Type B pancreatic cell (in vitro differentiated cells): Measurements from ENCODE around the gene CSTF3. TPM values are rescaled to one million over a fixed set of nuclear protein-coding genes. Genes with fewer than 3 reads are reported as not detected.
"Not testable (repeated sequence)": the region's sequence is repeated elsewhere in the genome, so short reads cannot be mapped to it uniquely, and the experiment has no call there.

ENCODE experiments used
- DNase-seq: peaks from one replicate; pipeline ENCODE4 v3.0.0; 2021; ENCODE audit warnings: mixed read lengths; ENCODE audit not compliant: unreplicated experiment; ENCODE audit errors: extremely low spot score
- H3K27ac Mint-ChIP-seq: 2 replicates; pipeline ENCODE4 v1.8.0; 2021; ENCODE audit warnings: mild to moderate bottlenecking, mixed read lengths
- H3K27me3 Mint-ChIP-seq: 2 replicates; pipeline ENCODE4 v1.8.0; 2021; ENCODE audit warnings: mixed read lengths
- H3K36me3 Mint-ChIP-seq: 2 replicates; pipeline ENCODE4 v1.8.0; 2021; ENCODE audit warnings: mixed read lengths
- H3K4me1 Mint-ChIP-seq: one replicate; pipeline ENCODE4 v1.8.0; 2021; ENCODE audit warnings: mixed read lengths; ENCODE audit not compliant: unreplicated experiment
- H3K4me3 Mint-ChIP-seq: 2 replicates; pipeline ENCODE4 v1.8.0; 2021; ENCODE audit warnings: mild to moderate bottlenecking, mixed read lengths
- H3K9me3 Mint-ChIP-seq: 2 replicates; pipeline ENCODE4 v1.8.0; 2021; ENCODE audit warnings: mixed read lengths
- total RNA-seq: library from RNA; stranded (reverse); gene quantifications from 2 replicates; pipeline ENCODE4 v1.2.1, GENCODE V29; 2021; ENCODE audit warnings: low replicate concordance
- TF ChIP-seq, protein P1 (sequence below): fragments of 200-600 bp; sonication (generic); conservative IDR thresholded peaks from 2 replicates; pipeline ENCODE4 v1.5.0; 2021; ENCODE audit warnings: antibody characterized with exemption, mild to moderate bottlenecking

CSTF3 gene
- total RNA-seq, 1 donor from 2014 or later, result 49.4 TPM

DNA sequence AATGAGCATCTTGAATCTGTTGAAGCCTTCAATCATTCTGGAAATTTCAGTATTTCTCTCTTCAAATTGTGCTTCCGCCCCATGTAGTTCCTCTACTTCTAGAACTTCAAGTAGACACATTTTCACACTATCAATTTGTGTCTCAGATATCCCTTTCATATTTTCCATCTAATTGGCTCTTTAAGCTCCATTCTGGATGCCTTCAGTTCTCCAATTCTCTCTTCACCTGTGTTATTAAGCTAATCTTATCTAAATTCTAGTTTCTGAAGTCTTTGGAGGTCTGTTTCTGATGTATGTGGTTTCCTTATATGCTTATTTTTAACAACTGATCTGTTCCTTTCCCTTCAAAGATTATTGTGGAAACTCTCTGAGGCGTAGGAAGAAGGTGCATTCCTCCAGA is 36.3 kb downstream of the CSTF3 start:
- Mint-ChIP-seq H3K36me3 (peaks cover 4% of the 10 kb centered on the region), H3K27me3 (no peaks in the 10 kb centered on the region), H3K9me3 (no peaks in the 10 kb centered on the region), H3K4me1 (no peaks in the 10 kb centered on the region), H3K27ac (no peak overlapping the region), H3K4me3 (no peak overlapping the region)
- DNase-seq, result no peak
- TF ChIP-seq, protein P1, sequence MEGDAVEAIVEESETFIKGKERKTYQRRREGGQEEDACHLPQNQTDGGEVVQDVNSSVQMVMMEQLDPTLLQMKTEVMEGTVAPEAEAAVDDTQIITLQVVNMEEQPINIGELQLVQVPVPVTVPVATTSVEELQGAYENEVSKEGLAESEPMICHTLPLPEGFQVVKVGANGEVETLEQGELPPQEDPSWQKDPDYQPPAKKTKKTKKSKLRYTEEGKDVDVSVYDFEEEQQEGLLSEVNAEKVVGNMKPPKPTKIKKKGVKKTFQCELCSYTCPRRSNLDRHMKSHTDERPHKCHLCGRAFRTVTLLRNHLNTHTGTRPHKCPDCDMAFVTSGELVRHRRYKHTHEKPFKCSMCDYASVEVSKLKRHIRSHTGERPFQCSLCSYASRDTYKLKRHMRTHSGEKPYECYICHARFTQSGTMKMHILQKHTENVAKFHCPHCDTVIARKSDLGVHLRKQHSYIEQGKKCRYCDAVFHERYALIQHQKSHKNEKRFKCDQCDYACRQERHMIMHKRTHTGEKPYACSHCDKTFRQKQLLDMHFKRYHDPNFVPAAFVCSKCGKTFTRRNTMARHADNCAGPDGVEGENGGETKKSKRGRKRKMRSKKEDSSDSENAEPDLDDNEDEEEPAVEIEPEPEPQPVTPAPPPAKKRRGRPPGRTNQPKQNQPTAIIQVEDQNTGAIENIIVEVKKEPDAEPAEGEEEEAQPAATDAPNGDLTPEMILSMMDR, result no peak

DNA sequence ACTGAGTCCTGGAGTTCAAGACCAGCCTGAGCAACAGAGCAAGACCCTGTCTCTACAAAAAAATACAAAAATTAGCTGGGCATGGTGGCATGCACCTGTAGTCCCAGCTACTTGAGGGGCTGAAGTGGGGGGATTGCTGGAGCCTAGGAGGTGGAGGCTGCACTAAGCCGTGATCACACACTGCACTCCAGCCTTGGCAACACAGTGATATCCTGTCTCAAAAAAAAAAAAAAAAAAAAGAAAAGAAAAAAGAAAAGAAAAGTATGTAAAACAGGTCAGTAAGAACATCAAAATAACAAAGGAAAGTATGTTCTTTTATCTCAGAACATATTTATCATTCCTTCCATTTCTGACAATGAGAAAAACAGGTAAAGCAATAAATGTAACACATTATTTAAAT is 38.6 kb downstream of the CSTF3 start:
- not testable (repeated sequence) for H3K27me3 Mint-ChIP-seq, H3K4me1 Mint-ChIP-seq, H3K9me3 Mint-ChIP-seq, H3K27ac Mint-ChIP-seq, DNase-seq, H3K4me3 Mint-ChIP-seq, H3K36me3 Mint-ChIP-seq

DNA sequence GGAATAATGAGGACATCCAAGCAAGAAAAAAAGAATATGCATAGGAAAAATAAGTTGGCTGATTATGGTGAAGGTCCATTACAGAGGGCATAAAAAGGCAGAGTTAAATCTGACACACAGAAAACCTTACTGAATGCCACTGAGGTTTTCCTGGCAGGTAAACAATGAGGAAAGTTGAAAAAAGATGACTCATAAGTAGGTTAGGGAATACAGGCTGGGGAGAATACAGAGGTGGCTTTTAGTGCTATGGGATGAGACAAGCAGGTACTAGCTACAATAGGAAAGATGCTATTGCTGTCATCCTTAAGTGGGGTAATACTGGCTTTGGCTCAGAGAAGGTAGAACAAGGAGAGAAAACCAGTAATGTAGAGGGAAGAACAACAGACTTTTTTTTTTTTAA is 44.7 kb downstream of the CSTF3 start:
- Mint-ChIP-seq H3K4me3 (no peak overlapping the region), H3K9me3 (no peaks in the 10 kb centered on the region), H3K36me3 (no peaks in the 10 kb centered on the region), H3K4me1 (no peaks in the 10 kb centered on the region), H3K27me3 (no peaks in the 10 kb centered on the region), H3K27ac (no peak overlapping the region)
- DNase-seq, result no peak
- TF ChIP-seq, protein P1, result no peak

DNA sequence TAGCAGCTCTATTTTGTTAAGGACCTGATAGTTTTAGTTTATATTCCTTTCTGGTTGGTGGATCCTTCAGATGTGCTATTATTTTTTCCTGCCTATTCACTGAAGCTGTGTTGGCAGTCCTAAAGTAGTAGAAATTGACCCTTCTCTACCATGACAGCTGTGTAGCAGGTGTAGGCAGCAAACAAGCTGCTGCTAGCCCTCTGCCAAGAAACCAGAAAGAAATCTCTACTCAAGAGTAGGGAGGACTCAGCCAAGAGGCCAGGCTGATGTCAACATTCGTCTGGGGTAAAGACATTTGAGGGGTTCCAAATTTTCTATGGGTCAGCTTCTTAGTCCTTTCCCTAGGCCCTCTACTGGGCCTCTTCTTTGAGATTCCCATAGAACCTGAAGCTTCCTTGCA is 51.2 kb downstream of the CSTF3 start:
- TF ChIP-seq, protein P1, result no peak
- no peaks in the 10 kb centered on the region for H3K9me3 Mint-ChIP-seq
- H3K27ac Mint-ChIP-seq, result no peak overlapping the region
- no peak overlapping the region for H3K4me3 Mint-ChIP-seq
- H3K4me1 Mint-ChIP-seq, result no peaks in the 10 kb centered on the region
- no peaks in the 10 kb centered on the region for H3K27me3 Mint-ChIP-seq
- DNase-seq, result no peak
- H3K36me3 Mint-ChIP-seq, result no peaks in the 10 kb centered on the region

DNA sequence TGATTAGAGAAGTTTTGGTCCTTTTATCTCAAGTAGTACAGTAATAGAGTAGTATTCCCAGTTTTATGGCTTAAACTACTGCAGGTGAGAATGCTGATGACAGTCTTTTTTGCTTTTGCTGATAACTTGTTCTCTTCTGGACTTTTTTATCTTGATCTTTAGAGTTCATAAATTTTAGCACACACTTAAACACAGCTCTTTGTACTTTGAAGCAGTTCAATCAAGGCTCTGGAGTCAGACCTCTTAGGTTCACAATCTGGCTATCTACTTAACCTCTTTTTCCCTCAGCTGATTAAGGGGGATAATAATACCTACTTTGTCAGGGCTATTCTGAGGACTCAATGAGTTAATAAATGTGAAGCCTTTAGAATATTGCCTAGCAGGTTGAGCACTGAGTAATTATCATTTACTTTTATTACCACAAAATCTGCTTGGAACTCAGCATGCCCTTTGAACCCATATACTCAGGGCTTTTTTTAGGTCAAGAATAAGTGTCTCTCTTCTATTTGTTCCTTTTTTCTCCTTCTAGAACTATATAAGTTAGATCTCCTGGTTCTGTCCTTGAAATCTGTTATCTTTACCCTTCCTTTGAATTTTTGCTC is 51.9 kb downstream of the CSTF3 start:
- Mint-ChIP-seq H3K27ac (no peak overlapping the region), H3K27me3 (no peaks in the 10 kb centered on the region), H3K36me3 (no peaks in the 10 kb centered on the region), H3K4me1 (no peaks in the 10 kb centered on the region), H3K4me3 (no peak overlapping the region), H3K9me3 (no peaks in the 10 kb centered on the region)
- TF ChIP-seq, protein P1, result no peak
- no peak for DNase-seq

DNA sequence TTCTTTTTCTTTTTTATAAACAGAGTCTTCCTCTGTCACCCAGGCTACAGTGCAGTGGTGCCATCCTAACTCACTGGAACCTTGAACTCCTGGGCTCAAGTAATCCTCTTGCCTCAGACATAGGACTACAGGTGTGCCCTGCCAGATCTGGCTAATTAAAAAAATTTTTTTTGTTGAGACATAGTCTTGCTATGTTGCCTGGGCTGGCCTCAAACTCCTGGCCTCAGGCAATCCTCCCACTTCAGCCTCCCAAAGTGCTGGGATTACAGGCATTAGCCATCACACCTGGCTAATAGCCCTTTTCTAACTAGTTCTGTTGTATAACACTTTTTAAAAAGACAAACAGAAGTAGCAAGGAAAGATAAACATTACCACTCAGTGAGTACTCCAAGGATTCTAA is 57.4 kb downstream of the CSTF3 start:
- DNase-seq, result no peak
- Mint-ChIP-seq H3K27me3 (no peaks in the 10 kb centered on the region), H3K4me1 (no peaks in the 10 kb centered on the region), H3K4me3 (no peak overlapping the region), H3K27ac (no peak overlapping the region), H3K36me3 (peaks cover 15% of the 10 kb centered on the region), H3K9me3 (no peaks in the 10 kb centered on the region)
- TF ChIP-seq, protein P1, result no peak
